Stimulated activated memory B cell treated with anti-CD40 and anti-IgM and Interleukin-4, amounts not matched to agents 10 μg/mL and 1 μg/mL and 100 μg/mL, for 72 hours (primary cell): ENCODE results near the gene FOXL3.
"Not testable (repeated sequence)": the region's sequence is repeated elsewhere in the genome, so short reads cannot be mapped to it uniquely, and the experiment has no call there.

ENCODE experiments used
- ATAC-seq: fragments of 150-1000 bp; cut with Tn5 transposase; 2 replicates; pipeline ENCODE4 v1.10.0; 2021
- H3K27ac Mint-ChIP-seq: one replicate; pipeline ENCODE4 v1.8.0; 2022; ENCODE audit warnings: mild to moderate bottlenecking, mixed read lengths
- H3K27me3 Mint-ChIP-seq: one replicate; pipeline ENCODE4 v1.8.0; 2022; ENCODE audit warnings: mixed read lengths
- H3K36me3 Mint-ChIP-seq: one replicate; pipeline ENCODE4 v1.8.0; 2022; ENCODE audit warnings: mixed read lengths
- H3K4me1 Mint-ChIP-seq: one replicate; pipeline ENCODE4 v1.8.0; 2022; ENCODE audit warnings: mixed read lengths
- H3K4me3 Mint-ChIP-seq: one replicate; pipeline ENCODE4 v1.8.0; 2022; ENCODE audit warnings: mild to moderate bottlenecking, moderate library complexity, mixed read lengths
- H3K9me3 Mint-ChIP-seq: one replicate; pipeline ENCODE4 v1.8.0; 2022; ENCODE audit warnings: mixed read lengths

The FOXL3 gene

GRCh38 chr7:260441-261281 lies 29.3 kb upstream of the FOXL3 start:
- H3K36me3 Mint-ChIP-seq = peaks cover 10% of the 10 kb centered on the region
- H3K27ac Mint-ChIP-seq = no peak overlapping the region
- H3K27me3 Mint-ChIP-seq = no peaks in the 10 kb centered on the region
- no peak overlapping the region for H3K4me3 Mint-ChIP-seq
- H3K4me1 Mint-ChIP-seq = peaks cover 11% of the 10 kb centered on the region
- peaks cover 17% of the 10 kb centered on the region for H3K9me3 Mint-ChIP-seq
- no peak for ATAC-seq

GRCh38 chr7:261341-262250 lies 28.4 kb upstream of the FOXL3 start:
- no peak for ATAC-seq
- peaks cover 10% of the 10 kb centered on the region for H3K36me3 Mint-ChIP-seq
- H3K27me3 Mint-ChIP-seq = no peaks in the 10 kb centered on the region
- H3K27ac Mint-ChIP-seq = no peak overlapping the region
- H3K9me3 Mint-ChIP-seq = peaks cover 17% of the 10 kb centered on the region
- peaks cover 11% of the 10 kb centered on the region for H3K4me1 Mint-ChIP-seq
- no peak overlapping the region for H3K4me3 Mint-ChIP-seq

GRCh38 chr7:262251-262572 lies 27.8 kb upstream of the FOXL3 start:
- ATAC-seq = no peak
- H3K4me1 Mint-ChIP-seq = peaks cover 11% of the 10 kb centered on the region
- peaks cover 17% of the 10 kb centered on the region for H3K9me3 Mint-ChIP-seq
- H3K36me3 Mint-ChIP-seq = peaks cover 10% of the 10 kb centered on the region
- no peak overlapping the region for H3K4me3 Mint-ChIP-seq
- no peaks in the 10 kb centered on the region for H3K27me3 Mint-ChIP-seq
- H3K27ac Mint-ChIP-seq = no peak overlapping the region

- not testable (repeated sequence) for H3K4me3 Mint-ChIP-seq, H3K27me3 Mint-ChIP-seq, H3K27ac Mint-ChIP-seq, ATAC-seq
- Mint-ChIP-seq H3K36me3 (peaks cover 10% of the 10 kb centered on the region), H3K4me1 (peaks cover 11% of the 10 kb centered on the region), H3K9me3 (peaks cover 17% of the 10 kb centered on the region)
Observed at GRCh38 chr7:262631-263311, 27.2 kb upstream of the FOXL3 start.

GRCh38 chr7:263483-264351 lies 26.3 kb upstream of the FOXL3 start:
- H3K4me3 Mint-ChIP-seq, H3K27me3 Mint-ChIP-seq, H3K27ac Mint-ChIP-seq, ATAC-seq: not testable (repeated sequence)
- Mint-ChIP-seq H3K36me3 (peaks cover 10% of the 10 kb centered on the region), H3K9me3 (peaks cover 17% of the 10 kb centered on the region), H3K4me1 (peaks cover 11% of the 10 kb centered on the region)

- Mint-ChIP-seq H3K36me3 (peaks cover 10% of the 10 kb centered on the region), H3K27me3 (peaks cover 5% of the 10 kb centered on the region), H3K4me1 (peaks cover 11% of the 10 kb centered on the region), H3K9me3 (peaks cover 17% of the 10 kb centered on the region), H3K4me3 (no peak overlapping the region), H3K27ac (no peak overlapping the region)
- ATAC-seq = no peak
Observed at GRCh38 chr7:264541-265191, 25.3 kb upstream of the FOXL3 start.

GRCh38 chr7:265192-265997 lies 24.6 kb upstream of the FOXL3 start:
- H3K4me3 Mint-ChIP-seq = no peak overlapping the region
- H3K27ac Mint-ChIP-seq = no peak overlapping the region
- peaks cover 11% of the 10 kb centered on the region for H3K4me1 Mint-ChIP-seq
- ATAC-seq = no peak
- H3K9me3 Mint-ChIP-seq = peaks cover 17% of the 10 kb centered on the region
- peaks cover 12% of the 10 kb centered on the region for H3K27me3 Mint-ChIP-seq
- peaks cover 10% of the 10 kb centered on the region for H3K36me3 Mint-ChIP-seq

GRCh38 chr7:265998-266850 lies 23.7 kb upstream of the FOXL3 start:
- peaks cover 12% of the 10 kb centered on the region for H3K27me3 Mint-ChIP-seq
- H3K4me1 Mint-ChIP-seq = peaks cover 11% of the 10 kb centered on the region
- ATAC-seq = peak; percentile 35
- H3K9me3 Mint-ChIP-seq = peaks cover 17% of the 10 kb centered on the region
- H3K4me3 Mint-ChIP-seq = no peak overlapping the region
- peaks cover 10% of the 10 kb centered on the region for H3K36me3 Mint-ChIP-seq
- no peak overlapping the region for H3K27ac Mint-ChIP-seq

GRCh38 chr7:266851-267840 lies 22.8 kb upstream of the FOXL3 start:
- peak; percentile 53 for ATAC-seq
- H3K4me1 Mint-ChIP-seq = peaks cover 6% of the 10 kb centered on the region
- H3K36me3 Mint-ChIP-seq = peaks cover 6% of the 10 kb centered on the region

GRCh38 chr7:268991-269390 lies 21.0 kb upstream of the FOXL3 start:
- Mint-ChIP-seq H3K36me3 (peaks cover 12% of the 10 kb centered on the region), H3K4me1 (no peaks in the 10 kb centered on the region), H3K9me3 (peaks cover 20% of the 10 kb centered on the region), H3K4me3 (no peak overlapping the region), H3K27me3 (peaks cover 12% of the 10 kb centered on the region), H3K27ac (no peak overlapping the region)
- no peak for ATAC-seq

More at GRCh38 chr7:266851-267840, 22.8 kb upstream of the FOXL3 start:
- no peak overlapping the region for H3K27ac Mint-ChIP-seq
- no peak overlapping the region for H3K4me3 Mint-ChIP-seq
- peaks cover 14% of the 10 kb centered on the region for H3K9me3 Mint-ChIP-seq
- peaks cover 12% of the 10 kb centered on the region for H3K27me3 Mint-ChIP-seq

GRCh38 chr7:269721-270120 lies 20.2 kb upstream of the FOXL3 start:
- Mint-ChIP-seq H3K27me3 (peaks cover 12% of the 10 kb centered on the region), H3K9me3 (peaks cover 17% of the 10 kb centered on the region), H3K36me3 (peaks cover 12% of the 10 kb centered on the region), H3K27ac (no peak overlapping the region), H3K4me1 (no peaks in the 10 kb centered on the region), H3K4me3 (no peak overlapping the region)
- ATAC-seq = no peak
